GM19372 (cell line): ENCODE results near the gene TDP2.

ENCODE experiments used
- ATAC-seq: cut with Tn5 transposase; IDR thresholded peaks from one replicate; pipeline ENCODE4 v1.9.1; 2021; ENCODE audit warnings: mild to moderate bottlenecking, low read depth, moderate library complexity; ENCODE audit not compliant: unreplicated experiment

Gene TDP2

DNA sequence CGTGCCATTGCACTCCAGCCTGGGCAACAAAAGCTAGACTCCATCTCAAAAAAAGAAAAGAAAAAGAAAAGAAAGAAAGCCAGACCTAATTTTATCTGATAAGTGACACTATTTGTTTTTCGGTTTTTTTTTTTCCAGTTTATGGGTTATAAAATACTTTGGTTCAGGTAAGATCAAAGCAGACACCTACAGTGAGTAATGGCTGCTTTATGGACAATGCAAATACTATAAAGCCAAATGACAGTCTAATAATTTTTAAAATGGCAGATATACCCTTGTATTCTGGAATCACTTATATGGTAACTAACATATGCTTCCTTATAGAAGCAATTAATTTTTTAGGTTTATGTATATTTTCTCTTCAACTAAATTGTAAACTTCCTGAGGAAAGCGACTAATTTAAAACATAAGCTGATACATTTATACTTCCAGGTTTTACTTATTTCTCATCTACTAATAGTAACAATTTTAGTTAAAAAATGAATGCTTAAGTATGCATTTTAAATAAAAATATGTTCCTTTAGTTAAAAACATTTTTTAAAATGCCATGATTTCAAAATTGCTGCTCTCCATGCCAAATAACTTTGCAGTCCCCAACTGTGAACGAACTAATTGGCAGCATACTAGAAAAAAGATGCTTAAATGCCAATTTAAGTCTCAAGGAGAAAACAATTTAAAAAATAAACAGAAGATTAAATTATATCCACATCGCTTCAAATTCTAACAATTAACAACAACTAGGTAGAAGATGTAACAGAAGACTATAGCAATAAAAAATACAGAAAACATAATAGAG is 59.2 kb downstream of the TDP2 start:
- no peak for ATAC-seq

DNA sequence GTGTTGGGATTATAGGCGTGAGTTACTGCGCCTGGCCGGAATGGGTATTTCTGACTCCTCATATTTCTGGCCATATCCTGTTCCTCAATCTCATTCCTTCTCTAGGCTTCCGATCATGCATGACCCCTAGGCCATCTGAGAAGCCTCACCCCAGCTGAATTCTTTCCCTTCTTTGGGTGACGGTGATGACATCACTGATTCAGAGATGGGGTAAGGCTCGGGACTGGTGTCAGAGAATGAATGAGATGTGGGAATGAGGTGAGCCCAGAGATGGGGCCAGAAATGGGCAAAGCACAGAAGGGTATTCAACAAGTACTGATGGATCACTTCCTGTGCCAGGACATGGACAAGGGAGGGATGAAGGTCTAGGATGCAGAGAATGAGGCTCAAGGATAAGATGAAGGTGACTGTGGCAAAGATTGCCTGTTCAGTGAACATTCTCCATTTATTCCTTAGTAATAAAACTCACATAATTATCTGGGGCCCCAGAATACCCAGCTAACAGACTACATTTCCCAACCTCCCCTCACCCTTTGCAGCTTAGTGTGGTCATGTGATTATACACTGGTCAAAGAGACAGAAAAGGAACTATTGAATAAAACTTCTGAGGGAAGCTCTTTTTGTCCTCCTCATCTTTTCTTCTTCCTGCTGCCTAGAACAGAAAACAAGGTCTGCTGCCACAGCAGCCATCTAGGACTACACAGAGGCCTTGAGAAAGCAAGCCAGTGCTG is 60.3 kb downstream of the TDP2 start:
- no peak for ATAC-seq

DNA sequence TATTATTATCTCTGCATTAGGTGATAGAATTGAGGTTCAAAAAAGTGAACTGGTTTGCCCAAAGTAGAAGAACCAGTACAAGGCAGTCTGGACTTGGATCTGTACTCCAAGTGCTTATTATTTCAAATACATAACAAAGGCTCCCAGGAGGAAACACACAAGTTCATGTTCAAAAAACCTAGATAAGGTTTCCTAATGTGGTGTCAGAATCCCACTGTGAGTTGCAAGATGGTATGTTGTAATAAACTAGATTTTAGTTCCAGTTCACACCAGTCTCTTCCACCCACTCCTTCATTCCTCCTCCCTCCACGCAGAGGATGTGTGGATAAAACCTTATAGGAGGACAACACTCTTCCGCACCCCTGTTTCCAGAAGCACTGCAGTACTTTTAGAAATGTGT is 63.5 kb downstream of the TDP2 start:
- no peak for ATAC-seq

DNA sequence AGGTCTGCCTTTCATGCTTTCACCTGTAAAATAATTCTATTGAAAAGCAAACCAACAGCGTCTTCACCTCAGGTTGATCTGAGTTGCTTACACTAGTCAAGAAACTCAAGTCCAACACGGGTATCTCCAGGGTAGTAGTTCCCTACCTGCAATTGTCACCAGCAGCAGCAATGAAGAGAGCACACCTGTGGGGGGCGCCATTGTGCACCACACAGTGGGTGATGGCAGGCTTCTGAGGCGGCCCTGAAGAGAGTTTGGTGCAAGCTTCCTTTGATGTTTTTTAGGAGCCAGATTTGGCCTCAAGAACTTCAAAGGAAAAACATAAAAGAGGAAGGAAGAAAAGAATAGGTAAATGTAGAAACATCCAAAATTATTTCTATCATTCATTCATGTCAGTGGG is 65.8 kb downstream of the TDP2 start:
- ATAC-seq, result no peak
